ENCODE data around the gene PRRG1. TPM values are rescaled to one million over a fixed set of nuclear protein-coding genes. Genes with fewer than 3 reads are reported as not detected.

Gene PRRG1
- total RNA-seq, 2 experiments from 2014 or later = not detected

DNA sequence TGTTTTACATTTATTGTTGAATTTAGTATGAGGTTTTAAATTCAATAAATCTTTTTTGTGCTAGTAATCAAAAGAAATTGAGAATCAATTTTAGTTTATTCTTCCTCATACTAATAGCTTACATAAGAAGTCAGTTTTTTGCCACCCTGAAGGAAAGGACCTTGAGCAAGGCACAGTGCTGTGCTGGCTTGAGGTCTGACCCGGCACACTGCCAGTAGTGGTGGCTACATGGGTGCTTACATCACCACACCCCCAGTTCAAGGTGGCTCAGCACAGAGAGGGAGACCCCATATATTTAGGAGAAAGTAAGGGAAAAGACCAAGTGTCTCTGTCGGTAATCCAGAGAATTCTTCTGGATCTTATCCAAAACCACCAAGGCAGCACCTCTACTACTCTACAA, 136.3 kb downstream of the PRRG1 start:
- H3K27ac ChIP-seq (ENCODE audit: low read depth, low read length, poor library complexity, severe bottlenecking) = no peak overlapping the region
- H3K4me2 ChIP-seq (ENCODE audit: low read length) = no peak overlapping the region
- H3K36me3 ChIP-seq (ENCODE audit: insufficient read depth, low read length) = no peaks in the 10 kb centered on the region
- ChIA-PET CTCF (ENCODE audit: unreplicated experiment) (no interaction called here), POLR2A (no interaction called here)
- no peak overlapping the region for H2AFZ ChIP-seq (ENCODE audit: low read length)
- H3K4me3 ChIP-seq (ENCODE audit: low read depth, low read length, poor library complexity, severe bottlenecking) = no peak overlapping the region
- no peaks in the 10 kb centered on the region for H3K4me1 ChIP-seq (ENCODE audit: insufficient read depth, low read length, poor library complexity, severe bottlenecking)
- DNase-seq (ENCODE audit: low spot score) = no peak
- no peaks in the 10 kb centered on the region for H3K9me2 ChIP-seq (ENCODE audit: insufficient read depth, low read length)
- no peaks in the 10 kb centered on the region for H4K20me1 ChIP-seq (ENCODE audit: insufficient read depth, low read length)
- no peaks in the 10 kb centered on the region for H3K79me2 ChIP-seq (ENCODE audit: insufficient read depth, low read depth, low read length)
- H3K9me3 ChIP-seq (ENCODE audit: low read length) = no peaks in the 10 kb centered on the region
- TF ChIP-seq CTCF (conservative IDR thresholded peaks at IDR 0.05; ENCODE audit: low read length) (no peak), EZH2phosphoT487 (IDR thresholded peaks at IDR 0.05; ENCODE audit: borderline replicate concordance, low read depth, low read length) (no peak)
- intact Hi-C loops (cut with micrococcal nuclease; ENCODE audit: unreplicated experiment) = no loop called here
- no TSS peak for BruUV-seq (replicated peaks)

DNA sequence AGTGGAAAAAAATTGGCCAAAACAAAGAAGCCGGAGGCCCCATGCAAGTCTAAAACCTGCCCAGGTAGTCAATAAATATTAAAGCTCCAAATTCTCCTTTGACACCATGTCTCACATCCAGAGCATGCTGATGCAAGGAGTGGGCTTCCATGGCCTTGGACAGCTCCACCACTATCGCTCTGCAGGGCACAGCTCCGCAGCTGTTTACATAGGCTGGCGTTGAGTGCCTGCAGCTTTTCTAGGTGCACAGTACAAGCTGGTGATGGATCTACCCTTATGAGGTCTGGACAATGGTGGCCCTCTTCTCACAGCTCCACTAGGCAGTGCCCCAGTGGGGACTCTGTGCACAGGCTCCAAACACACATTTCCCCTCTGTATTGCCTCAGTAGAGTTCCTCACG, 138.1 kb downstream of the PRRG1 start:
- no peaks in the 10 kb centered on the region for H3K4me1 ChIP-seq (ENCODE audit: insufficient read depth, low read length, poor library complexity, severe bottlenecking)
- no peak overlapping the region for H3K27ac ChIP-seq (ENCODE audit: low read depth, low read length, poor library complexity, severe bottlenecking)
- no peak overlapping the region for H3K4me2 ChIP-seq (ENCODE audit: low read length)
- no peaks in the 10 kb centered on the region for H3K36me3 ChIP-seq (ENCODE audit: insufficient read depth, low read length)
- TF ChIP-seq EZH2phosphoT487 (IDR thresholded peaks at IDR 0.05; ENCODE audit: borderline replicate concordance, low read depth, low read length) = no peak
- TF ChIP-seq CTCF (conservative IDR thresholded peaks at IDR 0.05; ENCODE audit: low read length) = no peak
- no peaks in the 10 kb centered on the region for H3K9me2 ChIP-seq (ENCODE audit: insufficient read depth, low read length)
- intact Hi-C loops (cut with micrococcal nuclease; ENCODE audit: unreplicated experiment) = no loop called here
- POLR2A ChIA-PET = no interaction called here
- no peaks in the 10 kb centered on the region for H4K20me1 ChIP-seq (ENCODE audit: insufficient read depth, low read length)
- no peaks in the 10 kb centered on the region for H3K9me3 ChIP-seq (ENCODE audit: low read length)
- H2AFZ ChIP-seq (ENCODE audit: low read length) = no peak overlapping the region
- no peak overlapping the region for H3K4me3 ChIP-seq (ENCODE audit: low read depth, low read length, poor library complexity, severe bottlenecking)
- no peaks in the 10 kb centered on the region for H3K79me2 ChIP-seq (ENCODE audit: insufficient read depth, low read depth, low read length)
- BruUV-seq (replicated peaks) = no TSS peak
- CTCF ChIA-PET (ENCODE audit: unreplicated experiment) = no interaction called here
- no peak for DNase-seq (ENCODE audit: low spot score)

DNA sequence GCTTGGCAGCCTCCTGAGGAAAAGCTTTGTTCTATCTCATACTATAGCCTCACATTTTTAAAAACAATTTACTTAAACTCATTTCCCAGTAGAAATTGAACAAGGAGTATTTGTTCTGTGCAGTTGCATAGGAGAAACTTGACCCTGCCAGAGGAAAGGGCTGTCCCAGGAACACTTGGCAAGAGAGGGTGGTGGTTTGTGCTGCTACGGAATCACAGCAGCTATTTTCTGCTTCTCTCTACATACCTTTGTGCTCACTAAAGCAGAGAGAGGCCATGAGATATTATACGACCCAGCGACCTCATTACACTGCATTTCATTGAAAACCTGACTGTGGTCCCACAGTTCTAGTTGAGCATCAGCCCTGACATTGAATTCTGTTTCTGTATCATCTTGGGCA, 139.2 kb downstream of the PRRG1 start:
- Histone ChIP-seq H3K4me1 (ENCODE audit: insufficient read depth, low read length, poor library complexity, severe bottlenecking) (no peaks in the 10 kb centered on the region), H3K9me2 (ENCODE audit: insufficient read depth, low read length) (no peaks in the 10 kb centered on the region), H3K4me2 (ENCODE audit: low read length) (no peak overlapping the region), H4K20me1 (ENCODE audit: insufficient read depth, low read length) (no peaks in the 10 kb centered on the region), H3K27ac (ENCODE audit: low read depth, low read length, poor library complexity, severe bottlenecking) (no peak overlapping the region), H3K36me3 (ENCODE audit: insufficient read depth, low read length) (no peaks in the 10 kb centered on the region), H3K4me3 (ENCODE audit: low read depth, low read length, poor library complexity, severe bottlenecking) (no peak overlapping the region), H3K79me2 (ENCODE audit: insufficient read depth, low read depth, low read length) (no peaks in the 10 kb centered on the region), H3K9me3 (ENCODE audit: low read length) (no peaks in the 10 kb centered on the region), H2AFZ (ENCODE audit: low read length) (no peak overlapping the region)
- DNase-seq (ENCODE audit: low spot score) = no peak
- BruUV-seq (replicated peaks) = no TSS peak
- TF ChIP-seq CTCF (conservative IDR thresholded peaks at IDR 0.05; ENCODE audit: low read length) (no peak), EZH2phosphoT487 (IDR thresholded peaks at IDR 0.05; ENCODE audit: borderline replicate concordance, low read depth, low read length) (no peak)
- CTCF ChIA-PET (ENCODE audit: unreplicated experiment) = no interaction called here
- intact Hi-C loops (cut with micrococcal nuclease; ENCODE audit: unreplicated experiment) = no loop called here
- POLR2A ChIA-PET = no interaction called here
